OCI-LY1 (cell line): ENCODE results near the gene PAXIP1.

Experiments
- CTCF ChIP-seq: fragments of 200-600 bp; sonication (generic), shearing (Covaris generic); IDR thresholded peaks from 2 replicates; pipeline ENCODE4 v1.5.1; 2017; ENCODE audit warnings: mild to moderate bottlenecking, antibody characterized with exemption, low read length, moderate library complexity, mixed read lengths
- EZH2 ChIP-seq: fragments of 200-600 bp; sonication (generic), shearing (Covaris generic); IDR thresholded peaks from 2 replicates; pipeline ENCODE4 v1.8.0; 2017; ENCODE audit warnings: borderline replicate concordance, mixed run types, mild to moderate bottlenecking, antibody characterized with exemption, low read length, moderate library complexity, mixed read lengths

GRCh38 chr7:155043756-155044155 is 40.8 kb upstream of the PAXIP1 start:
- no peak for TF ChIP-seq CTCF
- no peak for TF ChIP-seq EZH2
